ENCODE results near the gene EVI5. TPM values are rescaled to one million over a fixed set of nuclear protein-coding genes. Genes with fewer than 3 reads are reported as not detected.
"Not testable (repeated sequence)": the region's sequence is repeated elsewhere in the genome, so short reads cannot be mapped to it uniquely, and the experiment has no call there.

The EVI5 gene
- total RNA-seq, 1 donor from 2014 or later, result 80.4 TPM

GRCh38 chr1:92728697-92729096, 56.2 kb downstream of the EVI5 start:
- Mint-ChIP-seq H3K9me3 (ENCODE audit: unreplicated experiment) (peaks cover 7% of the 10 kb centered on the region), H3K4me3 (ENCODE audit: unreplicated experiment) (no peak overlapping the region), H3K27ac (ENCODE audit: unreplicated experiment) (no peak overlapping the region), H3K36me3 (ENCODE audit: low read depth, unreplicated experiment) (peaks cover 16% of the 10 kb centered on the region), H3K27me3 (ENCODE audit: low read depth, unreplicated experiment) (no peaks in the 10 kb centered on the region), H3K4me1 (ENCODE audit: low read depth, unreplicated experiment) (peaks cover 10% of the 10 kb centered on the region)
- Histone ChIP-seq H2AFZ (ENCODE audit: low read depth, low read length) (no peak overlapping the region), H3K79me2 (ENCODE audit: insufficient read depth, low read length) (peaks cover 10% of the 10 kb centered on the region), H4K20me1 (ENCODE audit: insufficient read depth, low read length) (peaks cover 34% of the 10 kb centered on the region), H3K9me3 (ENCODE audit: insufficient read depth, low read depth, low read length) (no peaks in the 10 kb centered on the region), H3K27ac (ENCODE audit: low read depth, low read length) (no peak overlapping the region), H3K4me3 (ENCODE audit: insufficient read depth, low read depth, low read length) (no peak overlapping the region), H3K4me2 (ENCODE audit: low read length) (no peak overlapping the region), H3K36me3 (ENCODE audit: insufficient read depth, low read length) (peaks cover 2% of the 10 kb centered on the region), H3K4me1 (ENCODE audit: insufficient read depth, low read length) (no peaks in the 10 kb centered on the region), H3K9ac (ENCODE audit: low read length) (no peak overlapping the region), H3K27me3 (ENCODE audit: insufficient read depth, low read length) (no peaks in the 10 kb centered on the region)
- DNase-seq (ENCODE audit: low read depth), result no peak
- TF ChIP-seq EZH2 (IDR thresholded peaks at IDR 0.05; ENCODE audit: insufficient read depth, low read length) (no peak), CTCF (IDR thresholded peaks at IDR 0.05; ENCODE audit: insufficient read depth, low read depth, low read length) (no peak)
- no peak for FAIRE-seq

GRCh38 chr1:92723713-92724112, 61.2 kb downstream of the EVI5 start:
- H3K79me2 ChIP-seq (ENCODE audit: insufficient read depth, low read length); H3K36me3 ChIP-seq (ENCODE audit: insufficient read depth, low read length); H3K36me3 Mint-ChIP-seq (ENCODE audit: low read depth, unreplicated experiment); H3K27me3 Mint-ChIP-seq (ENCODE audit: low read depth, unreplicated experiment); H3K27ac ChIP-seq (ENCODE audit: low read depth, low read length); H3K4me2 ChIP-seq (ENCODE audit: low read length); H3K4me1 ChIP-seq (ENCODE audit: insufficient read depth, low read length); H3K27me3 ChIP-seq (ENCODE audit: insufficient read depth, low read length); FAIRE-seq; H3K4me3 ChIP-seq (ENCODE audit: insufficient read depth, low read depth, low read length); H3K4me3 Mint-ChIP-seq (ENCODE audit: unreplicated experiment); H3K9me3 ChIP-seq (ENCODE audit: insufficient read depth, low read depth, low read length); H2AFZ ChIP-seq (ENCODE audit: low read depth, low read length); H3K9ac ChIP-seq (ENCODE audit: low read length): not testable (repeated sequence)
- Mint-ChIP-seq H3K9me3 (ENCODE audit: unreplicated experiment) (peaks cover 14% of the 10 kb centered on the region), H3K4me1 (ENCODE audit: low read depth, unreplicated experiment) (peaks cover 15% of the 10 kb centered on the region), H3K27ac (ENCODE audit: unreplicated experiment) (peak overlapping the region; percentile 59)
- H4K20me1 ChIP-seq (ENCODE audit: insufficient read depth, low read length), result peaks cover 20% of the 10 kb centered on the region
- DNase-seq (ENCODE audit: low read depth), result peak; percentile 55

GRCh38 chr1:92721886-92722285, 63.0 kb downstream of the EVI5 start:
- Histone ChIP-seq H3K27ac (ENCODE audit: low read depth, low read length) (no peak overlapping the region), H4K20me1 (ENCODE audit: insufficient read depth, low read length) (peaks cover 14% of the 10 kb centered on the region), H3K27me3 (ENCODE audit: insufficient read depth, low read length) (no peaks in the 10 kb centered on the region), H3K9ac (ENCODE audit: low read length) (no peak overlapping the region), H2AFZ (ENCODE audit: low read depth, low read length) (no peak overlapping the region), H3K9me3 (ENCODE audit: insufficient read depth, low read depth, low read length) (no peaks in the 10 kb centered on the region), H3K79me2 (ENCODE audit: insufficient read depth, low read length) (peaks cover 5% of the 10 kb centered on the region), H3K4me2 (ENCODE audit: low read length) (no peak overlapping the region), H3K4me1 (ENCODE audit: insufficient read depth, low read length) (no peaks in the 10 kb centered on the region), H3K4me3 (ENCODE audit: insufficient read depth, low read depth, low read length) (no peak overlapping the region), H3K36me3 (ENCODE audit: insufficient read depth, low read length) (no peaks in the 10 kb centered on the region)
- TF ChIP-seq CTCF (IDR thresholded peaks at IDR 0.05; ENCODE audit: insufficient read depth, low read depth, low read length) (no peak), EZH2 (IDR thresholded peaks at IDR 0.05; ENCODE audit: insufficient read depth, low read length) (no peak)
- no peaks in the 10 kb centered on the region for H3K27me3 Mint-ChIP-seq (ENCODE audit: low read depth, unreplicated experiment)
- peaks cover 11% of the 10 kb centered on the region for H3K36me3 Mint-ChIP-seq (ENCODE audit: low read depth, unreplicated experiment)
- no peak overlapping the region for H3K27ac Mint-ChIP-seq (ENCODE audit: unreplicated experiment)
- peaks cover 14% of the 10 kb centered on the region for H3K9me3 Mint-ChIP-seq (ENCODE audit: unreplicated experiment)
- FAIRE-seq (no peak), DNase-seq (ENCODE audit: low read depth) (no peak)
- no peak overlapping the region for H3K4me3 Mint-ChIP-seq (ENCODE audit: unreplicated experiment)
- H3K4me1 Mint-ChIP-seq (ENCODE audit: low read depth, unreplicated experiment), result peaks cover 17% of the 10 kb centered on the region

- H3K27me3 ChIP-seq (ENCODE audit: insufficient read depth, low read length); FAIRE-seq; H3K9me3 ChIP-seq (ENCODE audit: insufficient read depth, low read depth, low read length); H2AFZ ChIP-seq (ENCODE audit: low read depth, low read length); H3K4me3 Mint-ChIP-seq (ENCODE audit: unreplicated experiment); H3K4me2 ChIP-seq (ENCODE audit: low read length); H3K4me3 ChIP-seq (ENCODE audit: insufficient read depth, low read depth, low read length); H3K27ac Mint-ChIP-seq (ENCODE audit: unreplicated experiment); H3K27ac ChIP-seq (ENCODE audit: low read depth, low read length); H3K36me3 ChIP-seq (ENCODE audit: insufficient read depth, low read length); H3K9ac ChIP-seq (ENCODE audit: low read length); DNase-seq (ENCODE audit: low read depth); H3K27me3 Mint-ChIP-seq (ENCODE audit: low read depth, unreplicated experiment); H3K79me2 ChIP-seq (ENCODE audit: insufficient read depth, low read length); H3K4me1 ChIP-seq (ENCODE audit: insufficient read depth, low read length): not testable (repeated sequence)
- Mint-ChIP-seq H3K4me1 (ENCODE audit: low read depth, unreplicated experiment) (peaks cover 17% of the 10 kb centered on the region), H3K9me3 (ENCODE audit: unreplicated experiment) (peaks cover 14% of the 10 kb centered on the region), H3K36me3 (ENCODE audit: low read depth, unreplicated experiment) (peaks cover 11% of the 10 kb centered on the region)
- H4K20me1 ChIP-seq (ENCODE audit: insufficient read depth, low read length), result peaks cover 13% of the 10 kb centered on the region
Measured at GRCh38 chr1:92721157-92721556, 63.8 kb downstream of the EVI5 start.

- not testable (repeated sequence) for H3K9ac ChIP-seq (ENCODE audit: low read length); H2AFZ ChIP-seq (ENCODE audit: low read depth, low read length); H3K36me3 Mint-ChIP-seq (ENCODE audit: low read depth, unreplicated experiment); H3K27me3 ChIP-seq (ENCODE audit: insufficient read depth, low read length); H3K4me2 ChIP-seq (ENCODE audit: low read length); H3K4me3 Mint-ChIP-seq (ENCODE audit: unreplicated experiment); H3K36me3 ChIP-seq (ENCODE audit: insufficient read depth, low read length); H3K27ac ChIP-seq (ENCODE audit: low read depth, low read length); H3K27me3 Mint-ChIP-seq (ENCODE audit: low read depth, unreplicated experiment); H3K4me1 ChIP-seq (ENCODE audit: insufficient read depth, low read length); DNase-seq (ENCODE audit: low read depth); H3K79me2 ChIP-seq (ENCODE audit: insufficient read depth, low read length); H3K9me3 ChIP-seq (ENCODE audit: insufficient read depth, low read depth, low read length); FAIRE-seq; H3K4me3 ChIP-seq (ENCODE audit: insufficient read depth, low read depth, low read length); H3K9me3 Mint-ChIP-seq (ENCODE audit: unreplicated experiment)
- peaks cover 12% of the 10 kb centered on the region for H3K4me1 Mint-ChIP-seq (ENCODE audit: low read depth, unreplicated experiment)
- peaks cover 13% of the 10 kb centered on the region for H4K20me1 ChIP-seq (ENCODE audit: insufficient read depth, low read length)
- peak overlapping the region; percentile 38 for H3K27ac Mint-ChIP-seq (ENCODE audit: unreplicated experiment)
Measured at GRCh38 chr1:92715476-92715951, 69.4 kb downstream of the EVI5 start.
